Left lung (tissue), 10 donors: ENCODE data around the gene ERAL1. TPM values are rescaled to one million over a fixed set of nuclear protein-coding genes. Genes with fewer than 3 reads are reported as not detected.

Experiments used
- ATAC-seq: fragments of 200-7000 bp; cut with Tn5 transposase; one replicate; pipeline ENCODE4 v1.9.1; 2020; ENCODE audit warnings: moderate library complexity
- DNase-seq, 4 donors: peaks; one replicate each; pipeline ENCODE4 v3.0.0-alpha.2; 2013 to 2020
- H3K27ac ChIP-seq, 2 donors: fragments of 200-600 bp; sonication (generic) in 1 of 2; one replicate each; pipeline versions ENCODE4 v1.5.0 to v1.8.0; 2020 to 2021
- H3K27me3 ChIP-seq, 2 donors: fragments of 200-600 bp; sonication (generic) in 1 of 2; one replicate each; pipeline versions ENCODE4 v1.5.0 to v1.8.0; 2020 to 2021
- H3K36me3 ChIP-seq, 2 donors: fragments of 200-600 bp; sonication (generic) in 1 of 2; one replicate each; pipeline versions ENCODE4 v1.5.0 to v1.8.0; 2020 to 2021
- H3K4me1 ChIP-seq, 2 donors: fragments of 200-600 bp; one replicate each; pipeline ENCODE4 v1.8.0; 2021
- H3K4me3 ChIP-seq, 2 donors: fragments of 200-600 bp; sonication (generic) in 1 of 2; one replicate each; pipeline versions ENCODE4 v1.5.0 to v1.8.0; 2020 to 2021; ENCODE audit warnings: mild to moderate bottlenecking in 1 of 2
- H3K9me3 ChIP-seq, 2 donors: fragments of 200-600 bp; sonication (generic) in 1 of 2; one replicate each; pipeline versions ENCODE4 v1.5.0 to v1.8.0; 2020 to 2021
- CTCF ChIP-seq, 2 donors: fragments of 200-600 bp; sonication (generic) in 1 of 2; IDR thresholded peaks; one replicate each; pipeline versions ENCODE4 v1.5.0 to v1.8.0; 2021; ENCODE audit warnings: antibody characterized with exemption in 2 of 2
- intact Hi-C, 2 donors: fragments of 100-400 bp; cut with DNase I; formaldehyde crosslinking; loops; one replicate each; pipeline versions ENCODE4 v1.11.2 to v1.14.2; 2022
- polyA plus RNA-seq, 6 donors: library from polyadenylated mRNA; unstranded; fragments of 120-200 nt; gene quantifications; one replicate each; pipeline ENCODE4 v1.2.1, GENCODE V29; 2013; ENCODE audit not compliant: insufficient read length in 6 of 6
- total RNA-seq, 2 donors: library from RNA; stranded (reverse); fragmentation: NEBNext Ultra II Directional; extraction: Animal tissue kit (Norgen Biotek cat#: 25700); gene quantifications; one replicate each; pipeline ENCODE4 v1.2.1, GENCODE V29; 2021
- donor health status: DM: no; HTN: yes; CAD: no.
- donor health status: DM: no; HTN: no; CAD: no.

Gene ERAL1
- total and polyA plus RNA-seq, 8 donors, result 30.0 to 70.1 (median 64.4) TPM

GRCh38 chr17:28857905-28858800 is 3.3 kb downstream of the ERAL1 start:
- DNase-seq (no peak), ATAC-seq (no peak)
- intact Hi-C loops, result no loop called here

DNA sequence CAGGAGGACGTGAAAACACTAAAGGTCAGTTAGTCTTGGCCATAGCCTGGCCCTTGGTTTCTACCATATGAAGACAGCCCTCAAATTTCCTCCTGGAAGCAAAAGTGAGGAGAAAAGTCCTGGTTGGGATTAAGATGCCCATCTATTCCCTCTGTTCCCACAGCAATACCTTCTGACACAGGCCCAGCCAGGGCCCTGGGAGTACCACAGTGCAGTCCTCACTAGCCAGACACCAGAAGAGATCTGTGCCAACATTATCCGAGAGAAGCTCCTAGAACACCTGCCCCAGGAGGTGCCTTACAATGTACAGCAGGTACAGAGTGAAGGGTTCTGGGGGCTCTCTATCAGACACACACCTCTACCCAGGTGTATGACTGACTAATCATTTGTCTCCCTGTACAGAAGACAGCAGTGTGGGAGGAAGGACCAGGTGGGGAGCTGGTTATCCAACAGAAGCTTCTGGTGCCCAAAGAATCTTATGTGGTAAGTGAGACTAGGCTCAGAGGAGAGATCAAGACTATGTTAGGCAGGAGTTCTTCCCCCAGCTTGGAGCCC is 4.1 kb downstream of the ERAL1 start:
- H3K4me1 ChIP-seq, result peaks cover 6 to 18% of the 10 kb centered on the region in 2 donors
- peaks cover 0 to 55% of the 10 kb centered on the region in 2 donors for H3K36me3 ChIP-seq
- H3K4me3 ChIP-seq, result no peak overlapping the region
- no peak for ATAC-seq
- H3K27me3 ChIP-seq, result no peaks in the 10 kb centered on the region
- no peak for DNase-seq
- TF ChIP-seq CTCF (IDR thresholded peaks at IDR 0.05), result no peak
- H3K27ac ChIP-seq, result no peak overlapping the region
- intact Hi-C loops, result no loop called here
- no peaks in the 10 kb centered on the region for H3K9me3 ChIP-seq

More at GRCh38 chr17:28857905-28858800, 3.3 kb downstream of the ERAL1 start:
- peaks cover 0 to 55% of the 10 kb centered on the region in 2 donors for H3K36me3 ChIP-seq
- no peaks in the 10 kb centered on the region for H3K9me3 ChIP-seq
- no peaks in the 10 kb centered on the region for H3K27me3 ChIP-seq
- TF ChIP-seq CTCF (IDR thresholded peaks at IDR 0.05), result no peak
- no peak overlapping the region for H3K27ac ChIP-seq
- H3K4me1 ChIP-seq, result peaks cover 6 to 19% of the 10 kb centered on the region in 2 donors
- no peak overlapping the region for H3K4me3 ChIP-seq

- no peak for TF ChIP-seq CTCF (IDR thresholded peaks at IDR 0.05)
- Histone ChIP-seq H3K27ac (no peak overlapping the region), H3K9me3 (no peaks in the 10 kb centered on the region), H3K27me3 (no peaks in the 10 kb centered on the region), H3K4me1 (peaks cover 5 to 11% of the 10 kb centered on the region in 2 donors), H3K4me3 (no peak overlapping the region), H3K36me3 (peaks cover 0 to 55% of the 10 kb centered on the region in 2 donors)
- DNase-seq (peak in 1 of 4 donors; percentile 10), ATAC-seq (no peak)
- intact Hi-C loops, result no loop called here
These were observed 5.6 kb downstream of the ERAL1 start for GRCh38 chr17:28860363-28860808.

- Histone ChIP-seq H3K36me3 (peaks cover 0 to 49% of the 10 kb centered on the region in 2 donors), H3K27me3 (no peaks in the 10 kb centered on the region), H3K9me3 (no peaks in the 10 kb centered on the region), H3K27ac (no peak overlapping the region), H3K4me3 (no peak overlapping the region), H3K4me1 (peaks cover 0 to 6% of the 10 kb centered on the region in 2 donors)
- intact Hi-C loops, result no loop called here
- DNase-seq, result peak in 1 of 4 donors; percentile 45
- no peak for ATAC-seq
- no peak for TF ChIP-seq CTCF (IDR thresholded peaks at IDR 0.05)
These were observed 6.8 kb downstream of the ERAL1 start for GRCh38 chr17:28861393-28862203.
